HG03175 (cell line): ENCODE results near the gene EBPL.
A peak's percentile ranks its signal among the peaks of the same experiment; 100 is the strongest.
"Not testable (repeated sequence)": the region's sequence is repeated elsewhere in the genome, so short reads cannot be mapped to it uniquely, and the experiment has no call there.

Experiments used
- ATAC-seq: cut with Tn5 transposase; IDR thresholded peaks from one replicate; pipeline ENCODE4 v1.9.1; 2021; ENCODE audit warnings: mild to moderate bottlenecking, moderate library complexity; ENCODE audit not compliant: unreplicated experiment

Gene EBPL

GRCh38 chr13:49636705-49637104 is 54.6 kb downstream of the EBPL start:
- no peak for ATAC-seq

GRCh38 chr13:49635599-49636433 is 55.5 kb downstream of the EBPL start:
- ATAC-seq: peak; percentile 75

- no peak for ATAC-seq
Observed at GRCh38 chr13:49633710-49634109, 57.6 kb downstream of the EBPL start.

GRCh38 chr13:49632156-49632555 is 59.1 kb downstream of the EBPL start:
- ATAC-seq: no peak

- ATAC-seq: no peak
Observed at GRCh38 chr13:49630580-49630979, 60.7 kb downstream of the EBPL start.

GRCh38 chr13:49629947-49630346 is 61.3 kb downstream of the EBPL start:
- ATAC-seq: no peak

- no peak for ATAC-seq
Observed at GRCh38 chr13:49629196-49629938, 61.9 kb downstream of the EBPL start.

- ATAC-seq: peak; percentile 94
Observed at GRCh38 chr13:49627831-49628652, 63.2 kb downstream of the EBPL start, which contains the start of gene ARL11. Gene ARL11 (plus strand): TSS chr13:49628507. CDS start chr13:49630448, 1,941 bp downstream.

GRCh38 chr13:49625392-49626079 is 65.8 kb downstream of the EBPL start:
- no peak for ATAC-seq

- no peak for ATAC-seq
Observed at GRCh38 chr13:49624229-49624628, 67.1 kb downstream of the EBPL start.

- no peak for ATAC-seq
Observed at GRCh38 chr13:49622174-49622946, 68.9 kb downstream of the EBPL start.

GRCh38 chr13:49620170-49620621 is 71.1 kb downstream of the EBPL start:
- ATAC-seq: peak; percentile 68

GRCh38 chr13:49616676-49617065 is 74.6 kb downstream of the EBPL start:
- ATAC-seq: no peak

- ATAC-seq: no peak
Observed at GRCh38 chr13:49615836-49616675, 75.2 kb downstream of the EBPL start.

GRCh38 chr13:49612042-49612441 is 79.2 kb downstream of the EBPL start:
- ATAC-seq: not testable (repeated sequence)
